Keratinocyte (primary cell): ENCODE data around the gene SGIP1. TPM values are rescaled to one million over a fixed set of nuclear protein-coding genes. Genes with fewer than 3 reads are reported as not detected.

Experiments
- DNase-seq: peaks from one replicate; pipeline ENCODE4 v3.0.0-alpha.2; 2011; ENCODE audit warnings: low read depth, missing footprints, low spot score
- FAIRE-seq: peaks from 2 replicates; lab custom pipeline; 2011; peaks lifted over from hg19 to GRCh38; lab: Jason Lieb, UNC
- H2AFZ ChIP-seq: 2 replicates; pipeline ENCODE4 v1.6.0; 2012; ENCODE audit warnings: low read length, control low read depth, inconsistent platforms; ENCODE audit not compliant: control insufficient read depth
- H3K27ac ChIP-seq: 2 replicates; pipeline ENCODE4 v1.5.1; 2011; ENCODE audit warnings: low read length; ENCODE audit not compliant: control insufficient read depth, insufficient read depth
- H3K27me3 ChIP-seq: 3 replicates; pipeline ENCODE4 v1.6.0; 2011; ENCODE audit warnings: low read length; ENCODE audit not compliant: control insufficient read depth, insufficient read depth; ENCODE audit errors: extremely low read depth
- H3K36me3 ChIP-seq, 2 experiments: 2 replicates in 1 of 2; 3 replicates in 1 of 2; pipeline ENCODE4 v1.5.1; 2011; ENCODE audit warnings: low read length in 2 of 2, mild to moderate bottlenecking in 1 of 2; ENCODE audit not compliant: control insufficient read depth in 2 of 2, insufficient read depth in 2 of 2; ENCODE audit errors: extremely low read depth in 1 of 2
- H3K4me1 ChIP-seq: 3 replicates; pipeline ENCODE4 v1.5.1; 2011; ENCODE audit warnings: low read length; ENCODE audit not compliant: control insufficient read depth, insufficient read depth; ENCODE audit errors: extremely low read depth
- H3K4me2 ChIP-seq: 3 replicates; pipeline ENCODE4 v1.6.0; 2011; ENCODE audit warnings: low read depth, low read length; ENCODE audit not compliant: control insufficient read depth, insufficient read depth; ENCODE audit errors: extremely low read depth
- H3K4me3 ChIP-seq, 3 experiments: fragments of 200-600 bp in 1 of 3; sonication (generic) in 1 of 3; 2 replicates in 2 of 3; 3 replicates in 1 of 3; pipeline ENCODE4 v1.5.1; 2011 to 2016; ENCODE audit warnings: low read length in 3 of 3, mild to moderate bottlenecking in 3 of 3, control low read depth in 2 of 3, inconsistent platforms in 1 of 3, low read depth in 1 of 3, mixed read lengths in 1 of 3, mixed run types in 1 of 3, moderate library complexity in 1 of 3; ENCODE audit not compliant: control insufficient read depth in 2 of 3, insufficient read depth in 2 of 3; ENCODE audit errors: extremely low read depth in 1 of 3
- H3K79me2 ChIP-seq: 2 replicates; pipeline ENCODE4 v1.6.0; 2012; ENCODE audit warnings: low read length; ENCODE audit not compliant: control insufficient read depth, insufficient read depth
- H3K9ac ChIP-seq: 3 replicates; pipeline ENCODE4 v1.6.0; 2011; ENCODE audit warnings: low read length; ENCODE audit not compliant: control insufficient read depth, insufficient read depth; ENCODE audit errors: extremely low read depth
- H3K9me1 ChIP-seq: 3 replicates; pipeline ENCODE4 v1.6.0; 2011; ENCODE audit warnings: low read length; ENCODE audit not compliant: control insufficient read depth, insufficient read depth; ENCODE audit errors: extremely low read depth
- H3K9me3 ChIP-seq: 2 replicates; pipeline ENCODE4 v1.5.1; 2012; ENCODE audit warnings: low read depth, low read length; ENCODE audit not compliant: control insufficient read depth
- H4K20me1 ChIP-seq: 3 replicates; pipeline ENCODE4 v1.6.0; 2011; ENCODE audit warnings: low read length; ENCODE audit not compliant: control insufficient read depth, insufficient read depth; ENCODE audit errors: extremely low read depth
- EZH2 ChIP-seq: IDR thresholded peaks from one replicate; pipeline ENCODE4 v1.6.1; 2012; ENCODE audit warnings: inconsistent platforms, mild to moderate bottlenecking, low read length, moderate library complexity
- dilution Hi-C: fragments of 300-500 bp; cut with MboI; formaldehyde crosslinking; loops from one replicate; pipeline ENCODE4 v1.7.0; 2020; ENCODE audit warnings: low sequenced_read_pairs; ENCODE audit not compliant: extremely low pct_ligation_motif_present
- polyA plus RNA-seq, 5 experiments: library from polyadenylated mRNA; depleted of rRNA in 3 of 5; stranded (reverse) in 3 of 5; stranded (forward) in 1 of 5; unstranded in 1 of 5; fragments of >200 nt; gene quantifications; 1 replicate in 1 of 5; 2 replicates in 3 of 5; 3 replicates in 1 of 5; pipeline versions ENCODE4 v1.2.1 to v1.2.3, GENCODE V29; 2011 to 2012; ENCODE audit warnings: missing spikeins in 2 of 5, low read depth in 1 of 5, low replicate concordance in 1 of 5
- TF ChIP-seq, protein P1 (sequence below), 3 experiments: IDR thresholded peaks in 1 of 3; conservative IDR thresholded peaks in 1 of 3; optimal IDR thresholded peaks in 1 of 3; 2 replicates in 2 of 3; 3 replicates in 1 of 3; pipeline versions ENCODE3 to v1.5.1; 2011; ENCODE audit warnings: low read length in 3 of 3, mild to moderate bottlenecking in 3 of 3, moderate library complexity in 2 of 3, control low read depth in 1 of 3, inconsistent platforms in 1 of 3; ENCODE audit not compliant: insufficient read depth in 2 of 3; ENCODE audit errors: extremely low read depth in 1 of 3

SGIP1 gene
- polyA plus RNA-seq, 1 donor (not counting 4 experiments of a cell fraction or from before 2014, with no cell fraction given): 0.05 TPM

DNA sequence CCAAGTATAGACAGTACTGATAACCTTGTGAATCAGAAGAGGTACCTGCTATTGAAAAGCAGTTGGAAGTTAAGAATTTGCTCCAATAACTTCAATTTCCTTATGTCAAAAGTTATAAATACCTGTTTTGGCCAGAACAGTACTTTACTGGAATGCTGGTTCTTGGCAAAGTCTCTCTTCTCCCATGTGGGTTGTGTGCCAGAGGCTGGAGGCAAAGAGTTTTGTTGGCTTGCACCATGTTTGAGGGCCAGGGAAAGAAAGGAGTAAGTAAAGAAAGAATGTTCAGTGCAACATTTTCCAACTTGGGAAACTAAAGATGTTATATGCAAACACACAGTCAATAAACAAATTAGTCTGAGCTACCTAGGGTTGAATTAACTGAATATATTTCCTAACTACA, 151.3 kb downstream of the SGIP1 start:
- Histone ChIP-seq H3K27me3 (no peaks in the 10 kb centered on the region), H3K79me2 (no peaks in the 10 kb centered on the region), H3K27ac (no peak overlapping the region), H3K9me1 (no peaks in the 10 kb centered on the region), H3K9me3 (no peaks in the 10 kb centered on the region), H3K4me2 (no peak overlapping the region), H4K20me1 (no peaks in the 10 kb centered on the region), H3K4me3 (no peak overlapping the region), H3K36me3 (no peaks in the 10 kb centered on the region), H3K4me1 (no peaks in the 10 kb centered on the region), H3K9ac (no peak overlapping the region), H2AFZ (no peak overlapping the region)
- DNase-seq (no peak), FAIRE-seq (no peak)
- dilution Hi-C loops: no loop called here
- TF ChIP-seq, protein P1, sequence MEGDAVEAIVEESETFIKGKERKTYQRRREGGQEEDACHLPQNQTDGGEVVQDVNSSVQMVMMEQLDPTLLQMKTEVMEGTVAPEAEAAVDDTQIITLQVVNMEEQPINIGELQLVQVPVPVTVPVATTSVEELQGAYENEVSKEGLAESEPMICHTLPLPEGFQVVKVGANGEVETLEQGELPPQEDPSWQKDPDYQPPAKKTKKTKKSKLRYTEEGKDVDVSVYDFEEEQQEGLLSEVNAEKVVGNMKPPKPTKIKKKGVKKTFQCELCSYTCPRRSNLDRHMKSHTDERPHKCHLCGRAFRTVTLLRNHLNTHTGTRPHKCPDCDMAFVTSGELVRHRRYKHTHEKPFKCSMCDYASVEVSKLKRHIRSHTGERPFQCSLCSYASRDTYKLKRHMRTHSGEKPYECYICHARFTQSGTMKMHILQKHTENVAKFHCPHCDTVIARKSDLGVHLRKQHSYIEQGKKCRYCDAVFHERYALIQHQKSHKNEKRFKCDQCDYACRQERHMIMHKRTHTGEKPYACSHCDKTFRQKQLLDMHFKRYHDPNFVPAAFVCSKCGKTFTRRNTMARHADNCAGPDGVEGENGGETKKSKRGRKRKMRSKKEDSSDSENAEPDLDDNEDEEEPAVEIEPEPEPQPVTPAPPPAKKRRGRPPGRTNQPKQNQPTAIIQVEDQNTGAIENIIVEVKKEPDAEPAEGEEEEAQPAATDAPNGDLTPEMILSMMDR (optimal IDR thresholded peaks at IDR 0.05 in 1 of 3, IDR thresholded peaks at IDR 0.05 in 1 of 3, conservative IDR thresholded peaks at IDR 0.05 in 1 of 3; ENCODE audit: extremely low read depth in 1 of 3, insufficient read depth in 2 of 3, low read length in 3 of 3): no peak
- no peak for TF ChIP-seq EZH2

DNA sequence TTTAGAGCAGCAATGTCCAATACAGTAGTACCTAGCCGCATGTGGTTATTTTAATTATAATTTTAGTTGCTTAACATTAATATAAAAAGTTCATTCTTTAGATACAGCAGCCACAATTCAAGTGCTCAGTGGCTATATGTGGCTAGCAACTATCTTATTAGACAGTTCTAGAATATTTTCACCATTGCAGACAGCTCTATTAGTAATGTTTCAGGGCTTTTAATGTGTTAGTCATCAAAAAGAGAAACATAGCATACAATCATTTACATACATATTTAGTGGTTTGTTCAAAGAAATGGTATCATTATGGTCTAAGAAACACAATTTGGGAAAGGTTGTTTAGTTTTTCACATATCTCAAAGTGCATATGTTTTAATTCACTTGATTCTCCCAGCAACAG, 151.7 kb downstream of the SGIP1 start:
- Histone ChIP-seq H3K9me1 (no peaks in the 10 kb centered on the region), H4K20me1 (no peaks in the 10 kb centered on the region), H3K4me1 (no peaks in the 10 kb centered on the region), H3K9me3 (no peaks in the 10 kb centered on the region), H3K27ac (no peak overlapping the region), H3K4me2 (no peak overlapping the region), H2AFZ (no peak overlapping the region), H3K4me3 (no peak overlapping the region), H3K27me3 (no peaks in the 10 kb centered on the region), H3K36me3 (no peaks in the 10 kb centered on the region), H3K9ac (no peak overlapping the region), H3K79me2 (no peaks in the 10 kb centered on the region)
- dilution Hi-C loops: no loop called here
- DNase-seq: no peak
- TF ChIP-seq EZH2: no peak
- TF ChIP-seq, protein P1 (optimal IDR thresholded peaks at IDR 0.05 in 1 of 3, IDR thresholded peaks at IDR 0.05 in 1 of 3, conservative IDR thresholded peaks at IDR 0.05 in 1 of 3; ENCODE audit: extremely low read depth in 1 of 3, insufficient read depth in 2 of 3, low read length in 3 of 3): no peak
- no peak for FAIRE-seq
